Activated T-cell treated with anti-CD3 and anti-CD28 coated beads for 4 hours (primary cell): Measurements from ENCODE around the gene KIF1B.

Experiments
- DNase-seq: peaks from one replicate; pipeline ENCODE4 v3.0.0-alpha.2; 2020

KIF1B gene

GRCh38 chr1:10287023-10287645 lies 76.8 kb downstream of the KIF1B start:
- DNase-seq = no peak

- DNase-seq = no peak
These were observed 77.8 kb downstream of the KIF1B start for GRCh38 chr1:10288029-10288615.

DNA sequence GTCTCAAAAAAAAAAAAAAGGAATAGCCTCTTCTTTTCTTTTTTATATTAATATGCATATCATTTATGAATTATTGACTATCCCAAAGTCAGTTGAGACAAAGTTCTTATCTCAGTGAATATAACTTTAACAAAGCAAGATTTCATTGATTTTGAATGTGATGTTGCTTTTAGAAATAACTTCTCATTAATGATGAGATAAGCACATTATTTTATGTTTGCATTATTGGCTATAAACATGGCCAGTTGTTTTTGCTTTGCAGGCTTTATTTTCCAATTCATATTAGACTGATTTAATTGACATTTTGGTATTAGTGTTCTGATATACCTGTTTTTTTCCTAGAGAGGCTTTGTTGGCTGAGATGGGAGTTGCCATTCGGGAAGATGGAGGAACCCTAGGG lies 81.3 kb downstream of the KIF1B start:
- DNase-seq = no peak

- no peak for DNase-seq
These were observed 81.8 kb downstream of the KIF1B start for GRCh38 chr1:10292188-10292587.

GRCh38 chr1:10295481-10296085 lies 85.2 kb downstream of the KIF1B start:
- DNase-seq = no peak

DNA sequence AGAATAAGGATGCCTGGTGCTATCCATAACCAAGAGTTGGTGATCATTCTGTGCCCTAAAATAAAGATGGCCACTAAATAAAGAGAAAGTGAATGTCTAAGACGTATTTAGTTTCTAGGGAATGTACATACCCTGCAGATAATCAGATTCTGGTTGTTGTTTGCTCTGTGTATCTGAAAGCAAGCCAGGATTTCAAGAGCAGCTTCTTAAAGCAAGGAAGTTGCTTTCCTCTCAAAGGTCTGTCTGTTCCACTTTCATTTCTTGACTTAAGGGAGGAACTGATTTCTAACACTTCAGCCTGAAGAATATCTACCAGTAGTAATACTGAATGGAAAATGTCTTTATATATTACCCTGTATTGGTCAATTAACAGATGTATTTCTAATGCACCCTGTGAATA lies 88.8 kb downstream of the KIF1B start:
- no peak for DNase-seq

DNA sequence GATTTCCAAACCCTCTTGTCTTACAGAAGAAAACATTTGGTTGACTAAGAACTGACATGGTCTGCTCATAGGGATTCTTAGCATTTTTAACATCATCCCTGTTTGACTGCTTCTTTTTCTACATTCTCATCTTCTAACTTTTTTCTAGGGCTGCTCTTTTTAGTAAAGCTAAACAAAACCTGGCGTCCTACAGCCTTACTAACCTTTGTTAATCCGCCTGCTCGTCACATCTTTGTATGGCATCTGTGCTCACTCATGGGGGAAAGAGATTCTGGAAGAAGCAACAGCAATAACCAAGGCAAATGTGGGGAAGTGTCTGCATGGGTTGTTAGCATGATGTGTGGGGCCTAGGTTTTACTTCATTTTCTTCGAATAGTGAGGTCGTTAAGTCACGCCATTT lies 92.0 kb downstream of the KIF1B start:
- no peak for DNase-seq

DNA sequence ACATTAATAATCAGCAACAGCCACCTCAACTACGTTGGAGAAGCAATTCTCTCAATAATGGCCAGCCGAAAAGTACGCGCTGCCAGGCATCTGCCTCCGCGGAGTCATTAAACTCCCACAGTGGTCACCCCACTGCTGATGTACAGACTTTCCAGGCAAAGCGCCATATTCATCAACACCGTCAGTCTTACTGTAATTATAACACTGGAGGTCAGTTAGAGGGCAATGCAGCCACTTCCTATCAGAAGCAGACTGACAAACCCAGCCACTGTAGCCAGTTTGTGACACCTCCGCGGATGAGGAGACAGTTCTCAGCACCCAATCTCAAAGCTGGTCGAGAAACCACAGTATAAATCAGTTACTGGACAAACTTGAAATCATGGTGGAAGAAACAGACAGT lies 93.9 kb downstream of the KIF1B start:
- DNase-seq = no peak

DNA sequence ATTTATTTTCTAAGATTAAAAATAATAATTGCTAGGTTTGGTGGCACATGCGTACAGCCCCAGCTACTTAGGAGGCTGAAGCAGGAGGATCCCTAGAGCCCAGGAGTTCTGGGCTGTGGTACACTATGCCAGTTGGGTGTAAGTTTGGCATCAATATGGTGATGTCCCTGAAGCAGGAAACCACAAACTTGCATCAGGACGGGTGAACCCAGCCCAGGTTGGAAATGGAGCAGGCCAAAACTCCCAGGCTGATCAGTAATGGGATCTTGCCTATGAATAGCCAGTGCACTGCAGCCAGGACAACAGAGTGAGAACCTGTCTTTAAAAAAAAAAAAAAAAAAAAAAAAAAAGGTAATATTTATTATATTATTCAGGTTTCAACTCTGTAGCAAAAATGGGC lies 96.1 kb downstream of the KIF1B start:
- DNase-seq = no peak

GRCh38 chr1:10308001-10308400 lies 97.6 kb downstream of the KIF1B start:
- no peak for DNase-seq

DNA sequence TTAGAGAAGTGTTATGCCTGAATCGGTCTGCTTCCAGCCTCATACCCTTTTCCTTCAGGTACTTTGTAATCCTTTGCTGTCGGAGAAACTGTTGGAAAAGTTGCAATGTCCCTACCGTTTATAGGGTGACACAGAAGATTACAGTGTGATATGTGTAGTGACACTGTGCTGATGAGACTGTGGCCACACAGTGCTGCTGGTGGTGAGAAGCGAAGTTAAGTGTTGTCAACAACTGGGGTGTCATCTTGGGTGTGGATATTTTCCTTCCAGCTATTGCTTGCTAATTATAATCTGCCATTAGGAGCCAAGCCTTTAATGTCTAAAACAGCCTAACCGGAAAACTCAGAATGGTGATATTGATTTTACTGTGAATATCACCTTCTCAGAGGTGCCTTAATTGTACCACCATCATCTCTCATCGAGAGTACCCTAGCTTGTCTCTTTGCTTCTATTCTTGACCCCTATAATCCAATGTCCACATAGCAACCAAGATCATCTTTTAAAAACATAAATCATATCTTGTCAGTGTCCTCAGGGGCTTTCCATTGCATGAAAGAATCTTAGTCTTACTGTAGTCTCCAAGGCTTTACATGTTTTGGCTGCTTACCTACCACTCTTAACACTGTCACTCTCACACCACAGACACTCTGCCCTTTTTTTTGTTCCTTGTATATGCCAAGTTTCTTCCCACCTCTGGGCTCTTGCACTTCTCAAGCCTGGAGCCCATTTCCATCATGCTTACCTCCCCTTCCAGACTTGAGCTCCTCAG lies 99.1 kb downstream of the KIF1B start:
- DNase-seq = no peak

GRCh38 chr1:10316752-10317151 lies 106.4 kb downstream of the KIF1B start:
- DNase-seq = no peak

DNA sequence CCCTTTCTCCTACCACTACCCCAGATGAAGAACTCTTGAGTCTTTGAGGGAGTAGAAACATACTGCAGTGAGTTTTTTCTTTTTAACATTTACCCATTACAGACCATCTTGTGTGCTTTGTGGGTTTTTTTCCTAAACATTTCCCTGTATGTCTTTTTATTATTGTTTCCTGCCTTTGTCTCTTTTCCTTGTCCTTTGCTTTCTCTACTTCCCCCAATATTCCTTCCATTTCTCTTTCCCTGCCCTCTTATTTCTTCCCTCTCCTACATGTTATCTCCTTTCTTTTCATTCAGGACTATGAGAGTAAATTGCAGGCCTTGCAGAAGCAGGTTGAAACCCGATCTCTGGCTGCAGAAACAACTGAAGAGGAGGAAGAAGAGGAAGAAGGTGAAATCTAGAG lies 109.4 kb downstream of the KIF1B start:
- no peak for DNase-seq

- no peak for DNase-seq
These were observed 110.0 kb downstream of the KIF1B start for GRCh38 chr1:10320336-10320735.

- no peak for DNase-seq
These were observed 112.5 kb downstream of the KIF1B start for GRCh38 chr1:10322821-10323220.

DNA sequence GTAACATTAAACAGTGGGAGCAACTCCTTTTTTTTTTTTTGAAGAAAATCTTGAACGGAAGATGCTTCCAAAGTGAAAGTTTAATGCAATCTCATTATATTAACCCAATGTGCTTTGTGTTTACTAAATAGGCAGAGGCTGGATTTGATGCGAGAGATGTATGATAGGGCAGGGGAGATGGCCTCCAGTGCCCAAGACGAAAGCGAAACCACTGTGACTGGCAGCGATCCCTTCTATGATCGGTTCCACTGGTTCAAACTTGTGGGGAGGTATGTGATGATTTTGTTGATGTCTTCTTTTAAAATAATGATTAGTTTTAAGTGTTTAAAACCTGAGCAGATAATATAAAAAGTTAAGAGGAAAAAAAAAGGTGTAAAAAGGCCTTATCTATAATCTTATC lies 114.3 kb downstream of the KIF1B start:
- DNase-seq = no peak

DNA sequence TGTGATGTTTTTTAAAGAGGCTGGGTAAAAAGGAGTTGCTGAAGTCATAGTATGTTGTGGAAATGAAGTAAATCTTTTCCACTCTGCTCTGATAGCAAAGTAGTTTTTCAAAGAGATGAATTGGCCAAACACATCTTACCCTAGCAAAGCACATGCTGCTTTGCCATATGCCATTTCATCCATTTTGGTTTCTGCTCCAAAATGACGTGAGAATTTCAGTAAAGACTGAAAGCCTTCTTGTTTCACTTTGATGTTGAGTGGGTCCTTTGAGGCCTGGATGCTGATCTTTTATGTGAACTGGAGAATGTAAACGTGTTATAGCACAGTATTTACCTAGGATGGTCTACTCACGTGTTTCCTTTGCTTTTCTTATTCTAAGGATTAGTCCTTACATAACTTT lies 115.2 kb downstream of the KIF1B start:
- no peak for DNase-seq

- no peak for DNase-seq
These were observed 115.9 kb downstream of the KIF1B start for GRCh38 chr1:10326251-10326650.

DNA sequence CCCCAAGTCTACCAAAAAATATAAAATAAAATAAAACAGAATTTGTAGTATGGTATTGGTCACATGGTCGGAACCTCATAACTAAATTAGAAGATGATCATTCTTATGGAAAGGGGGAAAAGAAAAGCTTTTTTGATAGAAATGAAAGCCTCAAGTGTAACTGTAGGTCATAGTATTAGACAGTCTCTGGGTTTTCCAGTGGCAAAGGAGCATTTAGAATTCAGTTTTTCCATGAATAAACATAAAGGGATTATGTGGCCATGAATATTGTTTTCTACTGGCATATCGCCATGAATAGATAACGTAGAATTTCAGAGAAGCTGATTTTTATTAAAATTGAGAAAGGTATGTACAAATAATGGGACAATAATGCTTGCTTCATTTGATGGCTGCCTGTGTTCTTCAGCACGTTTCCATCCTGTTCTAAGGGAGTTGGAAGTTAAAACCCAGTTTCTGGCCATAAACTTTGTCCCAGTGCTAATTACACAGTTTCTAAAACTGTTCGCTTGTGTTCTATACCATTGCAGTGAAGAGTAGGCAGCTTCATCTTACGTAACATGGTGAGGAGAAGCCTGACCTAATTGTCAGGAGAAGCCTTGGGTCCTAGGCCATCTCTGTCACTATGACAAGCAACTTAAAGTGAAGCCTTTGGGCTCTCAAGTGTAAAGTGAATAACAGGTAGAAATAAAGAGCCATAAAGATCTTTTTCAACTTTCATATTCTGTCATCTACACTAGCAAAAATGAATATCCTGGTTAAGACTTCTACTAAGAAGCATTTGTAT lies 118.0 kb downstream of the KIF1B start:
- no peak for DNase-seq

DNA sequence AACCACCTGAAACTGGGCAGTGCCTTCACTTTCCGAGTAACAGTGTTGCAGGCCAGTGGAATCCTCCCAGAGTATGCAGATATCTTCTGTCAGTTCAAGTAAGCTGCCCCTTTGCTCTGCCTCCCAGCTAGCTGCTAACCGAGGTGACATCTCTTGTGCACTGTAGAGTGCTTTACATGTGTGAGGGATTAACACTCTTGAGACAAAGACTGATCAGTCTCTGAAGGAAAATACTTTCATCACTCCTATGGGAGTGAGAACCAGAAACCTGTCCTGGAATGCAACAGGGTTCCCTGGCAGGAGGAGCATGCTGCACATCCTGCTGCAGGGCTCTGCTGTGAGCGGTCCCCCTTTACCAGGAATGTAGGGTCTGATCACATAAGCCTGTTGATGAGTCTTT lies 127.1 kb downstream of the KIF1B start:
- DNase-seq = no peak

GRCh38 chr1:10338047-10338446 lies 127.7 kb downstream of the KIF1B start:
- no peak for DNase-seq

GRCh38 chr1:10338611-10339010 lies 128.2 kb downstream of the KIF1B start:
- DNase-seq = no peak

DNA sequence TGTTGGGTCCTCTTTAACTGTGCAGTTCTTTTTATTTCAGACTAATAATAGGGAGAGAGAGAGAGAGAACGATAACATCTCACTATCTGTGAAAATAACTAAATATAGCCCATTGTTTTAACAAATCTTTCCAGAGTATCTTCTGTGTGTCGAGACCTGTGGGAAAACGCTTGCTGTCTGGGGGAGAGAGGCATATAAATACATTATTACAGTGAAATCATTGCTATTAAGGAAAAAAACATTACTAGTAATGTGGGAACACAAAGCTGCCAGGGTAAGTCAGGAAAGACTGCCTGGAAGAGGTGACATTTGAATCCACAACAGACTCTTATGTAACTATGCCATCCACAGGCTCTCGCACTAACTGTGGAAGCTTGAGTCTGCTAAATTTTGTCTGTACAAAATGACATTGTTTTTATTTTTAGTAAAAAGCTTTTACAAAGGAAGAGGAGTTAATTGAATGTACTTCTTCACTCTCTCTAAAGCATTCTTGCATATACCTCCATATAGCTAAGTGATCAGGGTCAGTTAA lies 128.7 kb downstream of the KIF1B start:
- no peak for DNase-seq
